Mononuclear cell (primary cell): ENCODE measurements around the gene MEPCE. TPM values are rescaled to one million over a fixed set of nuclear protein-coding genes. Genes with fewer than 3 reads are reported as not detected.

Experiments
- H3K27me3 ChIP-seq: 2 replicates; pipeline ENCODE4 v1.6.0; 2011; ENCODE audit warnings: low read length, control low read depth; ENCODE audit not compliant: insufficient read depth
- H3K4me1 ChIP-seq: 2 replicates; pipeline ENCODE4 v1.5.1; 2011; ENCODE audit warnings: mild to moderate bottlenecking, low read length, control low read depth; ENCODE audit not compliant: insufficient read depth
- H3K4me3 ChIP-seq: 2 replicates; pipeline ENCODE4 v1.5.1; 2011; ENCODE audit warnings: mild to moderate bottlenecking, low read length, moderate library complexity
- H3K9me3 ChIP-seq: 2 replicates; pipeline ENCODE4 v1.5.1; 2011; ENCODE audit warnings: low read depth, mild to moderate bottlenecking, control low read depth, low read length
- total RNA-seq: library from RNA; depleted of rRNA; stranded (reverse); fragments of >200 nt; gene quantifications from one replicate; pipeline ENCODE4 v1.2.3, GENCODE V29; 2012

MEPCE gene
- total RNA-seq, 1 donor = 36.7 TPM

- H3K9me3 ChIP-seq = no peaks in the 10 kb centered on the region
- H3K27me3 ChIP-seq = no peaks in the 10 kb centered on the region
- H3K4me1 ChIP-seq = no peaks in the 10 kb centered on the region
- no peak overlapping the region for H3K4me3 ChIP-seq
Observed at GRCh38 chr7:100456562-100456961, 26.9 kb downstream of the MEPCE start.

GRCh38 chr7:100457033-100457432, 27.4 kb downstream of the MEPCE start:
- no peaks in the 10 kb centered on the region for H3K27me3 ChIP-seq

GRCh38 chr7:100464210-100464660, 34.6 kb downstream of the MEPCE start, which contains the start of gene SPACDR:
Gene SPACDR, minus strand, starts transcription at chr7:100464260. Its CDS starts 235 bp downstream, at chr7:100464025.
- Histone ChIP-seq H3K9me3 (no peaks in the 10 kb centered on the region), H3K4me1 (peaks cover 2% of the 10 kb centered on the region), H3K4me3 (no peak within 1 kb of the TSS), H3K27me3 (no peaks in the 10 kb centered on the region)

More at GRCh38 chr7:100457033-100457432, 27.4 kb downstream of the MEPCE start:
- Histone ChIP-seq H3K9me3 (no peaks in the 10 kb centered on the region), H3K4me1 (no peaks in the 10 kb centered on the region), H3K4me3 (no peak overlapping the region)

- no peaks in the 10 kb centered on the region for H3K27me3 ChIP-seq
Observed at GRCh38 chr7:100464791-100465190, 35.2 kb downstream of the MEPCE start.

GRCh38 chr7:100465299-100465698, 35.7 kb downstream of the MEPCE start:
- H3K9me3 ChIP-seq = no peaks in the 10 kb centered on the region
- no peaks in the 10 kb centered on the region for H3K27me3 ChIP-seq
- peaks cover 7% of the 10 kb centered on the region for H3K4me1 ChIP-seq
- no peak overlapping the region for H3K4me3 ChIP-seq

More at GRCh38 chr7:100464791-100465190, 35.2 kb downstream of the MEPCE start:
- peaks cover 7% of the 10 kb centered on the region for H3K4me1 ChIP-seq
- H3K4me3 ChIP-seq = no peak overlapping the region
- no peaks in the 10 kb centered on the region for H3K9me3 ChIP-seq

- Histone ChIP-seq H3K4me1 (peaks cover 7% of the 10 kb centered on the region), H3K27me3 (no peaks in the 10 kb centered on the region), H3K9me3 (no peaks in the 10 kb centered on the region), H3K4me3 (no peak overlapping the region)
Observed at GRCh38 chr7:100465702-100466311, 36.2 kb downstream of the MEPCE start.

- no peaks in the 10 kb centered on the region for H3K27me3 ChIP-seq
- H3K4me3 ChIP-seq = no peak overlapping the region
- peaks cover 7% of the 10 kb centered on the region for H3K4me1 ChIP-seq
- no peaks in the 10 kb centered on the region for H3K9me3 ChIP-seq
Observed at GRCh38 chr7:100466653-100467605, 37.3 kb downstream of the MEPCE start.

DNA sequence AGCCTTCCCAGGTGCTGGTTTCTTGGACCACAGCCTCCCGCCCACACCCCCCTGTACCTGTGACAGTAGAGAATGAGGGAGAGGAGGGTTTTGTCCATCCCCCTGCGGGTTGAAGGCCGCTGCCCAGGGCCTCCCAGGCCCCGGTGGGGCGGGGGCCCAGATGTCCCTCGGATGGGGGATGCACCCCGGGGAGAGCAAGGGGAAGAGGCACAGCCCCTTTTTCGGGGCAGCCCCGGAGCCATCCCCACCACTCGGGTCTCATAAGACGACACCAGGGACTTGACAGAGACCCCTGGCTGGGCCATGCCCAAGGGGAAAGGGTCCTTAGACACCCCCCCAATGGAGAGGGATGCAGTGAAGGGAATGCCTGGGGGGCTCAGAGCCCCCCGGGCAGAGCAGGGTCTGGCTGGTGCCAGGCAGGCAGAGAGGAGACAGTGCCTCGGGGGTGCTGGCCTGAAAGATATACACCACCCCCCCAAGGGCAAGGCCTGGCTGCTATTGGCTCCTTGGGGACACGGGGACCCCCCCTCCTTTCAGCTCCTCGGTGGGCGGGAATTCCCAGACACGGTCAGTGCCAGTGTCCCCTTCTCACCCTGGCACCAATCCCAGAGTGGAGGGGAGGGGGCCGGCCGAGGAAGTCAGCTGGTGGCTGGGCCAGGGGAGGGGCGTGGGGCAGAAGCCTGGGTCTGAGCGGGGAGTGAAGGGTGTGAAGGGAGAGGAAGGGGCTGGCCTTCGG, 38.2 kb downstream of the MEPCE start:
- Histone ChIP-seq H3K4me1 (peaks cover 9% of the 10 kb centered on the region), H3K9me3 (no peaks in the 10 kb centered on the region), H3K4me3 (no peak overlapping the region), H3K27me3 (no peaks in the 10 kb centered on the region)

GRCh38 chr7:100469227-100470044, 39.8 kb downstream of the MEPCE start:
- Histone ChIP-seq H3K4me1 (peaks cover 25% of the 10 kb centered on the region), H3K9me3 (no peaks in the 10 kb centered on the region), H3K27me3 (no peaks in the 10 kb centered on the region), H3K4me3 (no peak overlapping the region)

- no peak overlapping the region for H3K4me3 ChIP-seq
- no peaks in the 10 kb centered on the region for H3K27me3 ChIP-seq
- no peaks in the 10 kb centered on the region for H3K9me3 ChIP-seq
- peaks cover 41% of the 10 kb centered on the region for H3K4me1 ChIP-seq
Observed at GRCh38 chr7:100471021-100471420, 41.4 kb downstream of the MEPCE start.

DNA sequence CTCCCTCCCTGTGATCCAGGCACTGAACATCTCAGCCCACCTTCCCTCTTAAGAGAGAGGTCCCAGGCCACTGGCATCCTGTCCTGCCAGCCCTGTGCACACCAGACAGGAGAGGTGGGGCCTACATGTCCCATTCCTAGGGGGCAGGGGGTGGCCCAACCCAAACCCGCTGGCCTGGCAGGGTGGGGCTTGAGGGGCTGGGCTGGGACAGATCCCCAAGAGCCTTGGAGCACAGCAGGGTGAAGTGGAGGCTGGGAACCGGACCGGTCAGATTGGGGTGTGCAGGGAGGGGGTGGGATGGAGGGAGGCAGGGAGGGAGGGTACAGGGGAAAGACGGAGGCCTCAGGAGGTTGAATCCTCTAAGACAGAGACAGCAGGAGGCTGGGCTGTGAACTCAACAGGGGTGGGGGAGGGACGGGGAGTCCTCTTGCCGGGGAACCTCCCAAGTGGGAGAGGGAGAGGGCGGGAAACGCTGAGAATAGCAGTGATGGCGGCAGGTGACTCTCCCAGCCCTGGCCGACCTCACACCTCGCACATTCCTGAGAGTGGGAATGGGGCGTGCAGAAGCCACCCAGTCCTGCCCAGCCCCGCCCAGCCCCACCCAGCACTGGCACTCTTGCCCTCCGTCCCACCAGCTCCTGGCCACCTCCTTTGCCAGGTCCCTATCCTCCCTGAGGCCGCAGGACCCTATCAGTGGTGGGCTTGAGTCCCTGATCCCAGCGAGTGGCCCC, 42.7 kb downstream of the MEPCE start:
- Histone ChIP-seq H3K9me3 (no peaks in the 10 kb centered on the region), H3K27me3 (no peaks in the 10 kb centered on the region), H3K4me3 (no peak overlapping the region), H3K4me1 (peaks cover 54% of the 10 kb centered on the region)

- no peak overlapping the region for H3K4me3 ChIP-seq
- no peaks in the 10 kb centered on the region for H3K27me3 ChIP-seq
- H3K9me3 ChIP-seq = no peaks in the 10 kb centered on the region
- H3K4me1 ChIP-seq = peaks cover 55% of the 10 kb centered on the region
Observed at GRCh38 chr7:100472854-100473499, 43.3 kb downstream of the MEPCE start.

DNA sequence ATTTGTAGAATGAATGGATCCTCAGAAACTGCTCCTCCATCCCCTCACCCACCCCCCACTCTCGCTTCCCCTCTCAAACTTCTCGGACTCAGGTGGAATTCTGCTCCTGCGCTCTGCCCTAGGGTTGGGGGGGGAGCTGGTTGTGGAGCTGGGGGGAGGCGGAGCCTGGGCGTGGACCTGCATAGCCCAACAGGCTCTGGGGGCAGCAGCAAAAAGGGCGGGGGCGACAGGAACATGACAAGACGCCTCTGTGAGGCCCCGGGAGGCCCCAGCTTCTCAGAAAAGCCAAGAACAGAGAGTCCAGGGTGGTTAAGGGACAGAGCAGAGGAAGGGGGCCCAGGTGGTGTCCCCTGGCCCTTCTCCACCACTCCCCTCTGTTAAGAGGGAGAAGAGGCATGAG, 45.9 kb downstream of the MEPCE start:
- H3K4me3 ChIP-seq = no peak overlapping the region
- no peaks in the 10 kb centered on the region for H3K27me3 ChIP-seq
- peaks cover 55% of the 10 kb centered on the region for H3K4me1 ChIP-seq
- no peaks in the 10 kb centered on the region for H3K9me3 ChIP-seq
